ENCODE measurements around the gene DGKG. TPM values are rescaled to one million over a fixed set of nuclear protein-coding genes. Genes with fewer than 3 reads are reported as not detected.

Gene DGKG
- polyA plus RNA-seq, 2 of the 4 experiments (the other 2 are of a cell fraction): 11.5 to 13.3 TPM

DNA sequence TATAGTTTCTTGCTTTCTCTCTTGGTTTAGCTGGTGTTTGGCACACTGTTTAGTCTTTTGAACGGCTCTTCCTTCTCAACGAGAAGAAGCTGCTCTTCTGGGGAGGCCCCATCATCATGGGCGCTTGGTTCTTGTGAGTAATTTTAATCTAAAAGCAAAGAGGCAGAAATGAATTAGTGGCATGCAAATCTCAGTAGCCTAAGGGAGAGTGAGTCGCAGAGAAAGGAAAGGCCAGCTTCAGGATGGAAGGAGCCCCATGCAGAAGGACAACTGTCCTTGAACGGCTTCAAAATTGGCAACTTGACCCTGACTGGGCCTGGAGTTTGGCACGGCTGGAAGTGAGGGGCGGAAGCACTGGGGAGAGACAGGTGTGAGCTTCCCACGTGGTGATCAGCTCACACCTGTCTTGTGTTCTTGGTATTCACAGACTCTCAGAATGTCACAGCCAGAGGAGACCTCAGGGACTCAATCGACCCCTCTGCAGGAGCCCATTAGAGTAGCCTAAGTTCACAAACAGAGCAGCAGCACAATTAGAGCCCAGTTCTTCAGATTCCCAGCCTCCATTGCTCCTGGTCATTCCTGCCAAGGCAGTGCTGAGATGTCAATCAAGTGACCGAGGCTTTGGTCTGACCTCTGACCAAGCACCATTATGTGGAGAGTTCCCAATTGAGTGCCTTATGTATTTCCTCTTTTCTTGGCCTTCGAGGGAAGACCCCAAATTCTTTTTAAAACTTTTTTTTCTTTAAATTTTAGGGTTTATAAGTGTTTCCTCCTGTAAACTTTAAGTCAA lies 211.8 kb downstream of the DGKG start:
- ATAC-seq (no peak), DNase-seq (ENCODE audit: low read depth in 1 of 2, low spot score in 1 of 2) (no peak), FAIRE-seq (no peak)
- TF ChIP-seq RNF2 (IDR thresholded peaks at IDR 0.05; ENCODE audit: borderline replicate concordance, low read depth): no peak
- TF ChIP-seq FOSB (CRISPR knock-in tag; IDR thresholded peaks at IDR 0.05): no peak
- TF ChIP-seq EHMT2 (IDR thresholded peaks at IDR 0.05; ENCODE audit: low read depth): no peak
- TF ChIP-seq RCOR1 (IDR thresholded peaks at IDR 0.05; ENCODE audit: low read depth, low read length): no peak
- no peak for TF ChIP-seq HOXB5 (CRISPR knock-in tag; IDR thresholded peaks at IDR 0.05)
- no peak for TF ChIP-seq EHF (CRISPR knock-in tag; IDR thresholded peaks at IDR 0.05)
- TF ChIP-seq EP300 (IDR thresholded peaks at IDR 0.05): no peak
- TF ChIP-seq CHD4 (IDR thresholded peaks at IDR 0.05; ENCODE audit: borderline replicate concordance): no peak
- TF ChIP-seq, protein P1, sequence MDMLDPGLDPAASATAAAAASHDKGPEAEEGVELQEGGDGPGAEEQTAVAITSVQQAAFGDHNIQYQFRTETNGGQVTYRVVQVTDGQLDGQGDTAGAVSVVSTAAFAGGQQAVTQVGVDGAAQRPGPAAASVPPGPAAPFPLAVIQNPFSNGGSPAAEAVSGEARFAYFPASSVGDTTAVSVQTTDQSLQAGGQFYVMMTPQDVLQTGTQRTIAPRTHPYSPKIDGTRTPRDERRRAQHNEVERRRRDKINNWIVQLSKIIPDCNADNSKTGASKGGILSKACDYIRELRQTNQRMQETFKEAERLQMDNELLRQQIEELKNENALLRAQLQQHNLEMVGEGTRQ (IDR thresholded peaks at IDR 0.05): no peak
- TF ChIP-seq HEYL (CRISPR knock-in tag; IDR thresholded peaks at IDR 0.05): no peak
- no peak for TF ChIP-seq NFE2L2 (conservative IDR thresholded peaks at IDR 0.05; ENCODE audit: low read length)
- no peak for TF ChIP-seq RARB (CRISPR knock-in tag; IDR thresholded peaks at IDR 0.05)
- no peak for TF ChIP-seq JUNB (IDR thresholded peaks at IDR 0.05)
- no peak for TF ChIP-seq TFCP2L1 (CRISPR knock-in tag; IDR thresholded peaks at IDR 0.05)
- TF ChIP-seq, protein P2, sequence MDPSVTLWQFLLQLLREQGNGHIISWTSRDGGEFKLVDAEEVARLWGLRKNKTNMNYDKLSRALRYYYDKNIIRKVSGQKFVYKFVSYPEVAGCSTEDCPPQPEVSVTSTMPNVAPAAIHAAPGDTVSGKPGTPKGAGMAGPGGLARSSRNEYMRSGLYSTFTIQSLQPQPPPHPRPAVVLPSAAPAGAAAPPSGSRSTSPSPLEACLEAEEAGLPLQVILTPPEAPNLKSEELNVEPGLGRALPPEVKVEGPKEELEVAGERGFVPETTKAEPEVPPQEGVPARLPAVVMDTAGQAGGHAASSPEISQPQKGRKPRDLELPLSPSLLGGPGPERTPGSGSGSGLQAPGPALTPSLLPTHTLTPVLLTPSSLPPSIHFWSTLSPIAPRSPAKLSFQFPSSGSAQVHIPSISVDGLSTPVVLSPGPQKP (IDR thresholded peaks at IDR 0.05; ENCODE audit: low read depth, low read length): no peak
- H3K9me3 ChIP-seq: no peaks in the 10 kb centered on the region
- no peak overlapping the region for H3K27ac ChIP-seq
- no peaks in the 10 kb centered on the region for H3K4me1 ChIP-seq
- CTCF ChIA-PET: no interaction called here
- POLR2A ChIA-PET: no interaction called here
- WGBS (ENCODE audit: missing lambda C conversion rate): 85% methylated on average over 11 of the region's 11 CpGs
- no peak overlapping the region for H3K4me2 ChIP-seq
- no peak overlapping the region for H3K4me3 ChIP-seq

DNA sequence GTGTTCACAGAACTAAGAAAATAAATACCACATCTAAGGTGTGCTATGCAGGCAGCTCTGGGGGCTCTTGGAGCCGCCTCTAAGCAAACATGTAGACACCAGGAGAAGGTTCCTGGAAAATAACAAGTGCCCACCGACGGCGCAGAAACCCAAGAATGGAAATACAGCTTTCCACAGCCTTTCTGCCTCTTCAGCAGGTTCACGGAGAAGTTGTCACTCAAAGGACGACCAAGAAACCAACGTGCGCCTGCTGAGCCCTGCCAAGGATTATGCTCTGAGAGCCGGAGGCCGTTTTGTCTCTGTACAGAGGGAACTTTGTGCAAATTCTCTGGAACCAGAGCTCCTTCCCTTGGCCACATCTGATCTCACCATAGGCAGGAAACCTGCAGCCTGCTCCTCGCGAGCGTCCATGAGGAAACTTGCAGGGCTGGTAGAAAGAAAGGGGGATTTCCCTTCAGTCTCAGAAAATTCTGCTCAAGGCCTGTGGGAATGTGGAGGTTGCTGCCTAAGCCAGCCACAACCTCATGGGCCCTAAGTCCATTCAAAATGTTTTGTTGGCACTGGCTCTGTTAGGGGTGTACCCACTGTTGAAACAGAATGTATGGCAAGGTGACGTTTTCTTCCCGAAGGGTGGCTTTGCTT lies 212.6 kb downstream of the DGKG start:
- Histone ChIP-seq H3K4me3 (no peak overlapping the region), H3K4me1 (no peaks in the 10 kb centered on the region), H3K27ac (no peak overlapping the region), H3K9me3 (no peaks in the 10 kb centered on the region), H3K4me2 (no peak overlapping the region)
- FAIRE-seq (no peak), ATAC-seq (no peak), DNase-seq (ENCODE audit: low read depth in 1 of 2, low spot score in 1 of 2) (no peak)
- ChIA-PET CTCF (interaction anchor here (0.5 kb wide), 1 partner anchor 22 kb away, joined by 3 read pairs; no protein-coding TSS in a partner anchor), POLR2A (no interaction called here)
- 98% methylated on average over 13 of the region's 15 CpGs for WGBS (ENCODE audit: missing lambda C conversion rate)
- TF ChIP-seq SREBF2 (IDR thresholded peaks at IDR 0.05) (no peak), GATA3 (IDR thresholded peaks at IDR 0.05; ENCODE audit: borderline replicate concordance) (no peak), FOXS1 (CRISPR knock-in tag; IDR thresholded peaks at IDR 0.05) (no peak), CHD4 (IDR thresholded peaks at IDR 0.05; ENCODE audit: borderline replicate concordance) (no peak), RAD21 (conservative IDR thresholded peaks at IDR 0.05 in 1 of 2, IDR thresholded peaks at IDR 0.05 in 1 of 2) (no peak), JUNB (IDR thresholded peaks at IDR 0.05) (no peak), JUN (IDR thresholded peaks at IDR 0.05) (no peak), TP53 (CRISPR knock-in tag; IDR thresholded peaks at IDR 0.05) (no peak), POLR2A (IDR thresholded peaks at IDR 0.05; ENCODE audit: low read length) (no peak), KDM1A (IDR thresholded peaks at IDR 0.05; ENCODE audit: low read depth) (no peak)
- TF ChIP-seq, protein P3, sequence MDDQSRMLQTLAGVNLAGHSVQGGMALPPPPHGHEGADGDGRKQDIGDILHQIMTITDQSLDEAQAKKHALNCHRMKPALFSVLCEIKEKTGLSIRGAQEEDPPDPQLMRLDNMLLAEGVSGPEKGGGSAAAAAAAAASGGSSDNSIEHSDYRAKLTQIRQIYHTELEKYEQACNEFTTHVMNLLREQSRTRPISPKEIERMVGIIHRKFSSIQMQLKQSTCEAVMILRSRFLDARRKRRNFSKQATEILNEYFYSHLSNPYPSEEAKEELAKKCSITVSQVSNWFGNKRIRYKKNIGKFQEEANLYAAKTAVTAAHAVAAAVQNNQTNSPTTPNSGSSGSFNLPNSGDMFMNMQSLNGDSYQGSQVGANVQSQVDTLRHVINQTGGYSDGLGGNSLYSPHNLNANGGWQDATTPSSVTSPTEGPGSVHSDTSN (IDR thresholded peaks at IDR 0.05): no peak

Measured in A549 (cell line).